ENCODE results near the gene MAP2K1. TPM values are rescaled to one million over a fixed set of nuclear protein-coding genes. Genes with fewer than 3 reads are reported as not detected.
"Not testable (repeated sequence)": the region's sequence is repeated elsewhere in the genome, so short reads cannot be mapped to it uniquely, and the experiment has no call there.

Gene MAP2K1
- total RNA-seq, 1 experiment from 2014 or later = 56.8 TPM

- H3K4me1 ChIP-seq (ENCODE audit: insufficient read depth, low read length, poor library complexity, severe bottlenecking) = peaks cover 15% of the 10 kb centered on the region
- no peaks in the 10 kb centered on the region for H3K9me3 ChIP-seq (ENCODE audit: low read depth, low read length, poor library complexity, severe bottlenecking)
- H3K4me3 ChIP-seq (ENCODE audit: low read depth, low read length, poor library complexity, severe bottlenecking) = no peak overlapping the region
- peak; percentile 67 for DNase-seq (ENCODE audit: low spot score)
- TF ChIP-seq, protein P1, sequence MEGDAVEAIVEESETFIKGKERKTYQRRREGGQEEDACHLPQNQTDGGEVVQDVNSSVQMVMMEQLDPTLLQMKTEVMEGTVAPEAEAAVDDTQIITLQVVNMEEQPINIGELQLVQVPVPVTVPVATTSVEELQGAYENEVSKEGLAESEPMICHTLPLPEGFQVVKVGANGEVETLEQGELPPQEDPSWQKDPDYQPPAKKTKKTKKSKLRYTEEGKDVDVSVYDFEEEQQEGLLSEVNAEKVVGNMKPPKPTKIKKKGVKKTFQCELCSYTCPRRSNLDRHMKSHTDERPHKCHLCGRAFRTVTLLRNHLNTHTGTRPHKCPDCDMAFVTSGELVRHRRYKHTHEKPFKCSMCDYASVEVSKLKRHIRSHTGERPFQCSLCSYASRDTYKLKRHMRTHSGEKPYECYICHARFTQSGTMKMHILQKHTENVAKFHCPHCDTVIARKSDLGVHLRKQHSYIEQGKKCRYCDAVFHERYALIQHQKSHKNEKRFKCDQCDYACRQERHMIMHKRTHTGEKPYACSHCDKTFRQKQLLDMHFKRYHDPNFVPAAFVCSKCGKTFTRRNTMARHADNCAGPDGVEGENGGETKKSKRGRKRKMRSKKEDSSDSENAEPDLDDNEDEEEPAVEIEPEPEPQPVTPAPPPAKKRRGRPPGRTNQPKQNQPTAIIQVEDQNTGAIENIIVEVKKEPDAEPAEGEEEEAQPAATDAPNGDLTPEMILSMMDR (conservative IDR thresholded peaks at IDR 0.05; ENCODE audit: low read depth, low read length) = peak; percentile 57
- TF ChIP-seq EZH2 (IDR thresholded peaks at IDR 0.05; ENCODE audit: borderline replicate concordance, low read depth, low read length, poor library complexity, severe bottlenecking) = no peak
- POLR2A ChIA-PET (ENCODE audit: low non-redundant PET) = interaction anchor here (0.6 kb wide), 1 partner anchor 1808 kb away, joined by 3 read pairs; no protein-coding TSS in a partner anchor
- H3K36me3 ChIP-seq (ENCODE audit: insufficient read depth, low read length, poor library complexity, severe bottlenecking) = peaks cover 69% of the 10 kb centered on the region
- BruUV-seq (replicated peaks) = no TSS peak
- intact Hi-C loops (cut with micrococcal nuclease; ENCODE audit: unreplicated experiment) = loop anchor here (5.0 kb wide), 1 partner anchor 246 kb away; the partner anchor contains the start of gene MEGF11
- H3K27ac ChIP-seq (ENCODE audit: low read depth, low read length, poor library complexity, severe bottlenecking) = peak overlapping the region; percentile 83
- H3K27me3 ChIP-seq (replicated peaks; ENCODE audit: insufficient read depth, low read depth, low read length, poor library complexity) = no peaks in the 10 kb centered on the region
- CTCF ChIA-PET = interaction anchor here (1.1 to 2.4 kb wide), 2 partner anchors 112 to 206 kb away, joined by 3 to 24 read pairs; partner anchors contain the start of gene MAP2K1
Observed at GRCh38 chr15:66498501-66499386, 112.0 kb downstream of the MAP2K1 start.

DNA sequence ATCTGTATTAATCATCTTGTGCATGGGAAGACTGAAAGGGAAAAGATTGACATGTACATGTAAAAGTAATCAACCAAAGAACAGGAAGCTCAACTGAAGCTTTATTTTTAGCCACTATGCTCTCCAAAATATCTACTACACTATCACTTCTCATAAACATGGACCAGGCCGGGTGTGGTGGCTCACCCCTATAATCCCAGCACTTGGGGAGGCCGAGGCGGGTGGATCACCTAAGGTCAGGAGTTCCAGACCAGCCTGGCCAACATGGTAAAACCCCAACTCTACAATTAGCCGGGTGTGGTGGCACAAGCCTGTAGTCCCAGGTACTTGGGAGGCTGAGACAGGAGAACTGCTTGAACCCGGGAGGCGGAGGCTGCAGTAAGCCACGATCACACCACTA, 113.6 kb downstream of the MAP2K1 start:
- H3K27ac ChIP-seq (ENCODE audit: low read depth, low read length, poor library complexity, severe bottlenecking); H3K9me3 ChIP-seq (ENCODE audit: low read depth, low read length, poor library complexity, severe bottlenecking); BruUV-seq (replicated peaks); H3K4me3 ChIP-seq (ENCODE audit: low read depth, low read length, poor library complexity, severe bottlenecking); CTCF ChIA-PET; H3K27me3 ChIP-seq (replicated peaks; ENCODE audit: insufficient read depth, low read depth, low read length, poor library complexity); intact Hi-C loops (cut with micrococcal nuclease; ENCODE audit: unreplicated experiment); POLR2A ChIA-PET (ENCODE audit: low non-redundant PET); DNase-seq (ENCODE audit: low spot score): not testable (repeated sequence)
- Histone ChIP-seq H3K36me3 (ENCODE audit: insufficient read depth, low read length, poor library complexity, severe bottlenecking) (peaks cover 62% of the 10 kb centered on the region), H3K4me1 (ENCODE audit: insufficient read depth, low read length, poor library complexity, severe bottlenecking) (peaks cover 15% of the 10 kb centered on the region)

DNA sequence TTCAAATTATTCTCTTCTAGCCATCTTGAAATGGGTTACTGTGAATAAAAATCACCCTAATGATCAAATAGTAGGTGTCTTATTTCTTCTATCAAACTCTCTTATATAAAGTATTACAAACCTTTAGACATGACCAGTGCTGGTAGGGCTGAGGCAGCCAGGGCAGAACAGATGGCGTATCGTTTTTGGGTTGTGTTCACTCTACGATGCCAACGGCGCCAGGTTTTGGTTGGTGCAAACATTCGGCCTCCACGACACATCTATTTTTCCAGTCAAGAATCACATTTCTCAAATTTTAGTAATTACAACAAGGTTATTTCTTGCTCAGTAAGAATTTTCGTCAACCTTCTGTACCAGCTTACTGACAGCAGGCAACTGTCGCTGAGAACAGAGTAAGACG, 115.8 kb downstream of the MAP2K1 start:
- ChIA-PET POLR2A (ENCODE audit: low non-redundant PET) (no interaction called here), CTCF (no interaction called here)
- peaks cover 15% of the 10 kb centered on the region for H3K4me1 ChIP-seq (ENCODE audit: insufficient read depth, low read length, poor library complexity, severe bottlenecking)
- H3K9me3 ChIP-seq (ENCODE audit: low read depth, low read length, poor library complexity, severe bottlenecking) = no peaks in the 10 kb centered on the region
- peak overlapping the region; percentile 93 for H3K27ac ChIP-seq (ENCODE audit: low read depth, low read length, poor library complexity, severe bottlenecking)
- BruUV-seq (replicated peaks) = no TSS peak
- DNase-seq (ENCODE audit: low spot score) = no peak
- peaks cover 62% of the 10 kb centered on the region for H3K36me3 ChIP-seq (ENCODE audit: insufficient read depth, low read length, poor library complexity, severe bottlenecking)
- H3K4me3 ChIP-seq (ENCODE audit: low read depth, low read length, poor library complexity, severe bottlenecking) = peak overlapping the region; percentile 72
- TF ChIP-seq, protein P1 (conservative IDR thresholded peaks at IDR 0.05; ENCODE audit: low read depth, low read length) = no peak
- TF ChIP-seq EZH2 (IDR thresholded peaks at IDR 0.05; ENCODE audit: borderline replicate concordance, low read depth, low read length, poor library complexity, severe bottlenecking) = no peak
- intact Hi-C loops (cut with micrococcal nuclease; ENCODE audit: unreplicated experiment) = no loop called here
- H3K27me3 ChIP-seq (replicated peaks; ENCODE audit: insufficient read depth, low read depth, low read length, poor library complexity) = no peaks in the 10 kb centered on the region

GRCh38 chr15:66503041-66503648, 116.4 kb downstream of the MAP2K1 start:
- H3K36me3 ChIP-seq (ENCODE audit: insufficient read depth, low read length, poor library complexity, severe bottlenecking) = peaks cover 57% of the 10 kb centered on the region
- DNase-seq (ENCODE audit: low spot score); POLR2A ChIA-PET (ENCODE audit: low non-redundant PET); BruUV-seq (replicated peaks); CTCF ChIA-PET; intact Hi-C loops (cut with micrococcal nuclease; ENCODE audit: unreplicated experiment); H3K9me3 ChIP-seq (ENCODE audit: low read depth, low read length, poor library complexity, severe bottlenecking); H3K27me3 ChIP-seq (replicated peaks; ENCODE audit: insufficient read depth, low read depth, low read length, poor library complexity): not testable (repeated sequence)
- peak overlapping the region; percentile 93 for H3K27ac ChIP-seq (ENCODE audit: low read depth, low read length, poor library complexity, severe bottlenecking)
- H3K4me3 ChIP-seq (ENCODE audit: low read depth, low read length, poor library complexity, severe bottlenecking) = peak overlapping the region; percentile 72
- H3K4me1 ChIP-seq (ENCODE audit: insufficient read depth, low read length, poor library complexity, severe bottlenecking) = peaks cover 12% of the 10 kb centered on the region

Data from A673 (cell line).